PFSK-1 (cell line): Measurements from ENCODE around the gene BCL11B.

Experiments
- POLR2AphosphoS5 ChIP-seq: IDR thresholded peaks from 2 replicates; pipeline ENCODE4 v1.6.1; 2012; ENCODE audit warnings: low read depth, mild to moderate bottlenecking, control low read depth, low read length, moderate library complexity
- TF ChIP-seq, protein P1 (sequence below), 2 experiments: IDR thresholded peaks; 2 replicates each; pipeline versions ENCODE4 v1.6.1 to v1.8.0; 2011 to 2012; ENCODE audit warnings: low read depth in 2 of 2, low read length in 2 of 2, control low read depth in 1 of 2, inconsistent platforms in 1 of 2, mild to moderate bottlenecking in 1 of 2, moderate library complexity in 1 of 2; ENCODE audit not compliant: insufficient read depth in 1 of 2

- no peak for TF ChIP-seq POLR2AphosphoS5
- TF ChIP-seq, protein P1, sequence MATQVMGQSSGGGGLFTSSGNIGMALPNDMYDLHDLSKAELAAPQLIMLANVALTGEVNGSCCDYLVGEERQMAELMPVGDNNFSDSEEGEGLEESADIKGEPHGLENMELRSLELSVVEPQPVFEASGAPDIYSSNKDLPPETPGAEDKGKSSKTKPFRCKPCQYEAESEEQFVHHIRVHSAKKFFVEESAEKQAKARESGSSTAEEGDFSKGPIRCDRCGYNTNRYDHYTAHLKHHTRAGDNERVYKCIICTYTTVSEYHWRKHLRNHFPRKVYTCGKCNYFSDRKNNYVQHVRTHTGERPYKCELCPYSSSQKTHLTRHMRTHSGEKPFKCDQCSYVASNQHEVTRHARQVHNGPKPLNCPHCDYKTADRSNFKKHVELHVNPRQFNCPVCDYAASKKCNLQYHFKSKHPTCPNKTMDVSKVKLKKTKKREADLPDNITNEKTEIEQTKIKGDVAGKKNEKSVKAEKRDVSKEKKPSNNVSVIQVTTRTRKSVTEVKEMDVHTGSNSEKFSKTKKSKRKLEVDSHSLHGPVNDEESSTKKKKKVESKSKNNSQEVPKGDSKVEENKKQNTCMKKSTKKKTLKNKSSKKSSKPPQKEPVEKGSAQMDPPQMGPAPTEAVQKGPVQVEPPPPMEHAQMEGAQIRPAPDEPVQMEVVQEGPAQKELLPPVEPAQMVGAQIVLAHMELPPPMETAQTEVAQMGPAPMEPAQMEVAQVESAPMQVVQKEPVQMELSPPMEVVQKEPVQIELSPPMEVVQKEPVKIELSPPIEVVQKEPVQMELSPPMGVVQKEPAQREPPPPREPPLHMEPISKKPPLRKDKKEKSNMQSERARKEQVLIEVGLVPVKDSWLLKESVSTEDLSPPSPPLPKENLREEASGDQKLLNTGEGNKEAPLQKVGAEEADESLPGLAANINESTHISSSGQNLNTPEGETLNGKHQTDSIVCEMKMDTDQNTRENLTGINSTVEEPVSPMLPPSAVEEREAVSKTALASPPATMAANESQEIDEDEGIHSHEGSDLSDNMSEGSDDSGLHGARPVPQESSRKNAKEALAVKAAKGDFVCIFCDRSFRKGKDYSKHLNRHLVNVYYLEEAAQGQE (IDR thresholded peaks at IDR 0.05; ENCODE audit: insufficient read depth in 1 of 2, low read depth in 2 of 2, low read length in 2 of 2), result no peak
Measured at GRCh38 chr14:99274346-99275221, 2.6 kb upstream of the BCL11B start.
